ENCODE results near the gene PTPN1.

DNA sequence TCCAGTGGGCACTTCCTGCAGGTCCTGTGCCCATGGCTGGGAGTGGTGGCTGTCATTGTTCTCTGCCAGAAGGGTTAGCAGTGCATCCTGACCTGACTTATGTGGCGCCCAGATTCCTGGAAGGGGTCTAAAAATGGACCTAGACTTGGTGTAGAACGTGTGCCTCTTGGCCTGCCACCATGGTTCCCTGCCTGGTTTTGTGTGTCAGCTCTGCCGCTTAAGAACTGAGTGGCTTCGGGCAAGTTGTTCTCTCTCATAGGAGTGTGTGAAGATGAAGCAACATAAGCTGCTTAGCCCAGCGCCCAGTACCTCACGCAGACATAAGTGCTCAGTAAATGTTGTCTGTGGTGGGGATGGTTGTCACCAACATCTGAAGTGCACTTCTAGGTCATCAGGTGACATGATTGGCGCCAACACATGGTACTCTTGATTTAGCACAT lies 52.1 kb downstream of the PTPN1 start:
- TF ChIP-seq PAX5 (IDR thresholded peaks at IDR 0.05; ENCODE audit: insufficient read depth, low read length, severe bottlenecking) (no peak), POU2F2 (IDR thresholded peaks at IDR 0.05; ENCODE audit: low read depth, low read length) (no peak), POLR2A (IDR thresholded peaks at IDR 0.05; ENCODE audit: low read depth, low read length) (no peak), POLR2AphosphoS5 (IDR thresholded peaks at IDR 0.05; ENCODE audit: low read depth, low read length) (no peak)
